Measurements from ENCODE around the gene SDK2.
A peak's percentile ranks its signal among the peaks of the same experiment; 100 is the strongest.
"Not testable (repeated sequence)": the region's sequence is repeated elsewhere in the genome, so short reads cannot be mapped to it uniquely, and the experiment has no call there.

SDK2 gene

GRCh38 chr17:73342050-73342522 lies 302.2 kb downstream of the SDK2 start:
- Mint-ChIP-seq H3K27me3 (peaks cover 13% of the 10 kb centered on the region), H3K4me1 (no peaks in the 10 kb centered on the region), H3K27ac (no peak overlapping the region), H3K4me3 (no peak overlapping the region), H3K36me3 (no peaks in the 10 kb centered on the region), H3K9me3 (no peaks in the 10 kb centered on the region)
- CTCF ChIA-PET = interaction anchor here (2.1 kb wide), 1 partner anchor 28 kb away, joined by 11 read pairs; no protein-coding TSS in a partner anchor
- no peak for DNase-seq

GRCh38 chr17:73341350-73342049 lies 302.7 kb downstream of the SDK2 start:
- CTCF ChIA-PET = interaction anchor here (1.1 kb wide), 1 partner anchor 785 kb away, joined by 3 read pairs; no protein-coding TSS in a partner anchor
- no peaks in the 10 kb centered on the region for H3K36me3 Mint-ChIP-seq
- DNase-seq = no peak
- no peak overlapping the region for H3K27ac Mint-ChIP-seq
- H3K4me1 Mint-ChIP-seq = no peaks in the 10 kb centered on the region
- peaks cover 13% of the 10 kb centered on the region for H3K27me3 Mint-ChIP-seq
- no peaks in the 10 kb centered on the region for H3K9me3 Mint-ChIP-seq
- no peak overlapping the region for H3K4me3 Mint-ChIP-seq

- no peaks in the 10 kb centered on the region for H3K36me3 Mint-ChIP-seq
- peaks cover 13% of the 10 kb centered on the region for H3K27me3 Mint-ChIP-seq
- DNase-seq = no peak
- H3K27ac Mint-ChIP-seq = no peak overlapping the region
- no peaks in the 10 kb centered on the region for H3K9me3 Mint-ChIP-seq
- H3K4me3 Mint-ChIP-seq = no peak overlapping the region
- CTCF ChIA-PET = no interaction called here
- H3K4me1 Mint-ChIP-seq = no peaks in the 10 kb centered on the region
Observed at GRCh38 chr17:73340093-73340596, 304.1 kb downstream of the SDK2 start.

- CTCF ChIA-PET = interaction anchor here (0.7 kb wide), 1 partner anchor 152 kb away, joined by 3 read pairs; no protein-coding TSS in a partner anchor
- Mint-ChIP-seq H3K27ac (no peak overlapping the region), H3K4me3 (no peak overlapping the region), H3K9me3 (no peaks in the 10 kb centered on the region), H3K4me1 (no peaks in the 10 kb centered on the region), H3K27me3 (peaks cover 11% of the 10 kb centered on the region), H3K36me3 (no peaks in the 10 kb centered on the region)
- no peak for DNase-seq
Observed at GRCh38 chr17:73338566-73339197, 305.6 kb downstream of the SDK2 start.

GRCh38 chr17:73338050-73338521 lies 306.2 kb downstream of the SDK2 start:
- Mint-ChIP-seq H3K27me3 (peaks cover 5% of the 10 kb centered on the region), H3K27ac (peak overlapping the region; percentile 5), H3K4me1 (no peaks in the 10 kb centered on the region), H3K36me3 (no peaks in the 10 kb centered on the region), H3K9me3 (no peaks in the 10 kb centered on the region), H3K4me3 (no peak overlapping the region)
- CTCF ChIA-PET = no interaction called here
- DNase-seq = no peak

GRCh38 chr17:73337330-73337710 lies 306.9 kb downstream of the SDK2 start:
- Mint-ChIP-seq H3K4me1 (no peaks in the 10 kb centered on the region), H3K9me3 (no peaks in the 10 kb centered on the region), H3K27me3 (peaks cover under 1% of the 10 kb centered on the region), H3K27ac (no peak overlapping the region), H3K4me3 (no peak overlapping the region), H3K36me3 (no peaks in the 10 kb centered on the region)
- CTCF ChIA-PET = no interaction called here
- DNase-seq = no peak

- Mint-ChIP-seq H3K4me1 (no peaks in the 10 kb centered on the region), H3K27me3 (no peaks in the 10 kb centered on the region), H3K27ac (no peak overlapping the region), H3K36me3 (no peaks in the 10 kb centered on the region), H3K9me3 (no peaks in the 10 kb centered on the region), H3K4me3 (no peak overlapping the region)
- CTCF ChIA-PET = no interaction called here
- no peak for DNase-seq
Observed at GRCh38 chr17:73336408-73337329, 307.6 kb downstream of the SDK2 start.

- Mint-ChIP-seq H3K4me3 (no peak overlapping the region), H3K27ac (no peak overlapping the region), H3K27me3 (no peaks in the 10 kb centered on the region), H3K36me3 (no peaks in the 10 kb centered on the region), H3K9me3 (no peaks in the 10 kb centered on the region), H3K4me1 (no peaks in the 10 kb centered on the region)
- no peak for DNase-seq
- CTCF ChIA-PET = no interaction called here
Observed at GRCh38 chr17:73335591-73336407, 308.4 kb downstream of the SDK2 start.

GRCh38 chr17:73334771-73335513 lies 309.3 kb downstream of the SDK2 start:
- CTCF ChIA-PET = no interaction called here
- no peak overlapping the region for H3K27ac Mint-ChIP-seq

GRCh38 chr17:73333445-73333844 lies 310.8 kb downstream of the SDK2 start:
- CTCF ChIA-PET, H3K36me3 Mint-ChIP-seq, H3K9me3 Mint-ChIP-seq, H3K4me3 Mint-ChIP-seq, H3K27ac Mint-ChIP-seq, H3K4me1 Mint-ChIP-seq, H3K27me3 Mint-ChIP-seq, DNase-seq: not testable (repeated sequence)

More at GRCh38 chr17:73334771-73335513, 309.3 kb downstream of the SDK2 start:
- Mint-ChIP-seq H3K4me1 (no peaks in the 10 kb centered on the region), H3K36me3 (no peaks in the 10 kb centered on the region), H3K27me3 (no peaks in the 10 kb centered on the region), H3K9me3 (no peaks in the 10 kb centered on the region), H3K4me3 (no peak overlapping the region)
- no peak for DNase-seq

GRCh38 chr17:73331060-73331459 lies 313.2 kb downstream of the SDK2 start:
- H3K36me3 Mint-ChIP-seq = no peaks in the 10 kb centered on the region

GRCh38 chr17:73327676-73328075 lies 316.6 kb downstream of the SDK2 start:
- Mint-ChIP-seq H3K4me3 (no peak overlapping the region), H3K27ac (no peak overlapping the region), H3K4me1 (no peaks in the 10 kb centered on the region), H3K9me3 (no peaks in the 10 kb centered on the region), H3K27me3 (peaks cover 10% of the 10 kb centered on the region), H3K36me3 (no peaks in the 10 kb centered on the region)
- DNase-seq = no peak
- CTCF ChIA-PET = no interaction called here

More at GRCh38 chr17:73331060-73331459, 313.2 kb downstream of the SDK2 start:
- DNase-seq = no peak
- CTCF ChIA-PET = no interaction called here
- H3K27ac Mint-ChIP-seq = no peak overlapping the region
- no peaks in the 10 kb centered on the region for H3K27me3 Mint-ChIP-seq
- no peaks in the 10 kb centered on the region for H3K4me1 Mint-ChIP-seq
- no peak overlapping the region for H3K4me3 Mint-ChIP-seq
- H3K9me3 Mint-ChIP-seq = no peaks in the 10 kb centered on the region

- Mint-ChIP-seq H3K9me3 (no peaks in the 10 kb centered on the region), H3K4me1 (no peaks in the 10 kb centered on the region), H3K4me3 (no peak overlapping the region), H3K36me3 (no peaks in the 10 kb centered on the region), H3K27ac (no peak overlapping the region), H3K27me3 (peaks cover 15% of the 10 kb centered on the region)
- DNase-seq = no peak
- CTCF ChIA-PET = no interaction called here
Observed at GRCh38 chr17:73325527-73325842, 318.8 kb downstream of the SDK2 start.

Measured in activated naive CD4-positive, alpha-beta T cell treated with anti-CD3 and anti-CD28 coated beads, Interleukin-2, amount 10 ng/mL, durations not matched to agents 7 days and 5 days (primary cell).